ENCODE data around the gene GTF2H3. TPM values are rescaled to one million over a fixed set of nuclear protein-coding genes. Genes with fewer than 3 reads are reported as not detected.

Gene GTF2H3
- total and polyA plus RNA-seq, 2 donors (not counting 1 experiment from before 2014, with no cell fraction given): 10.5 to 24.2 TPM

- ATAC-seq (ENCODE audit: low read depth) (no peak), DNase-seq (no peak)
- Mint-ChIP-seq H3K4me3 (no peak overlapping the region), H3K27me3 (no peaks in the 10 kb centered on the region), H3K27ac (no peak overlapping the region), H3K4me1 (peaks cover 5% of the 10 kb centered on the region), H3K9me3 (ENCODE audit: insufficient read depth) (no peaks in the 10 kb centered on the region)
- POLR2A ChIA-PET: no interaction called here
- H2AFZ ChIP-seq (ENCODE audit: insufficient read depth, low read depth, low read length, poor library complexity, severe bottlenecking): no peak overlapping the region
- H3K4me2 ChIP-seq (replicated peaks; ENCODE audit: low read depth, low read length, poor library complexity, severe bottlenecking): no peak overlapping the region
- H3K27ac ChIP-seq (ENCODE audit: low read length in 2 of 2): no peak overlapping the region
- intact Hi-C loops (cut with micrococcal nuclease): no loop called here
- peaks cover 0 to 8% of the 10 kb centered on the region in 2 experiments for H3K36me3 ChIP-seq (replicated peaks in 1 of 2; ENCODE audit: control extremely low read depth in 1 of 2, control insufficient read depth in 1 of 2, extremely low read depth in 1 of 2, insufficient read depth in 2 of 2, low read length in 1 of 2)
- no peaks in the 10 kb centered on the region for H3K27me3 ChIP-seq (replicated peaks in 1 of 4; ENCODE audit: control extremely low read depth in 1 of 4, control insufficient read depth in 3 of 4, insufficient read depth in 4 of 4, low read length in 3 of 4)
- CTCF ChIA-PET: interaction anchor here (0.6 kb wide), 1 partner anchor 13 kb away, joined by 3 read pairs; no protein-coding TSS in a partner anchor
- no peak overlapping the region for H3K9ac ChIP-seq (ENCODE audit: low read length)
- H3K79me2 ChIP-seq (ENCODE audit: control insufficient read depth, insufficient read depth, low read length): no peaks in the 10 kb centered on the region
- TF ChIP-seq EZH2 (IDR thresholded peaks at IDR 0.05; ENCODE audit: borderline replicate concordance, insufficient read depth, low read depth, low read length, poor library complexity, severe bottlenecking) (no peak), CTCF (IDR thresholded peaks at IDR 0.05) (no peak)
- no peaks in the 10 kb centered on the region for H3K9me3 ChIP-seq (ENCODE audit: control extremely low read depth in 1 of 3, control insufficient read depth in 2 of 3, insufficient read depth in 1 of 3, low read length in 2 of 3)
- H3K4me1 ChIP-seq (ENCODE audit: control insufficient read depth in 2 of 2, insufficient read depth in 2 of 2, low read length in 2 of 2): peaks cover under 1 to 3% of the 10 kb centered on the region in 2 donors
- H3K4me3 ChIP-seq (ENCODE audit: control extremely low read depth in 1 of 5, extremely low read depth in 1 of 5, insufficient read depth in 1 of 5, low read depth in 2 of 5, low read length in 4 of 5): no peak overlapping the region
- no peaks in the 10 kb centered on the region for H4K20me1 ChIP-seq (ENCODE audit: control insufficient read depth, insufficient read depth, low read length, poor library complexity, severe bottlenecking)
- WGBS (ENCODE audit: insufficient coverage): 97% methylated on average over 7 of the region's 9 CpGs
Observed at GRCh38 chr12:123676616-123677320, 43.1 kb downstream of the GTF2H3 start.

- Histone ChIP-seq H3K9ac (ENCODE audit: low read length) (no peak overlapping the region), H3K4me2 (replicated peaks; ENCODE audit: low read depth, low read length, poor library complexity, severe bottlenecking) (no peak overlapping the region), H3K4me1 (ENCODE audit: control insufficient read depth in 2 of 2, insufficient read depth in 2 of 2, low read length in 2 of 2) (no peaks in the 10 kb centered on the region), H4K20me1 (ENCODE audit: control insufficient read depth, insufficient read depth, low read length, poor library complexity, severe bottlenecking) (no peaks in the 10 kb centered on the region), H2AFZ (ENCODE audit: insufficient read depth, low read depth, low read length, poor library complexity, severe bottlenecking) (no peak overlapping the region), H3K79me2 (ENCODE audit: control insufficient read depth, insufficient read depth, low read length) (no peaks in the 10 kb centered on the region), H3K27me3 (replicated peaks in 1 of 4; ENCODE audit: control extremely low read depth in 1 of 4, control insufficient read depth in 3 of 4, insufficient read depth in 4 of 4, low read length in 3 of 4) (no peaks in the 10 kb centered on the region), H3K27ac (ENCODE audit: low read length in 2 of 2) (no peak overlapping the region), H3K9me3 (ENCODE audit: control extremely low read depth in 1 of 3, control insufficient read depth in 2 of 3, insufficient read depth in 1 of 3, low read length in 2 of 3) (no peaks in the 10 kb centered on the region), H3K36me3 (replicated peaks in 1 of 2; ENCODE audit: control extremely low read depth in 1 of 2, control insufficient read depth in 1 of 2, extremely low read depth in 1 of 2, insufficient read depth in 2 of 2, low read length in 1 of 2) (peaks cover 0 to 8% of the 10 kb centered on the region in 2 experiments), H3K4me3 (ENCODE audit: control extremely low read depth in 1 of 5, extremely low read depth in 1 of 5, insufficient read depth in 1 of 5, low read depth in 2 of 5, low read length in 4 of 5) (no peak overlapping the region)
- ChIA-PET POLR2A (no interaction called here), CTCF (no interaction called here)
- TF ChIP-seq EZH2 (IDR thresholded peaks at IDR 0.05; ENCODE audit: borderline replicate concordance, insufficient read depth, low read depth, low read length, poor library complexity, severe bottlenecking) (no peak), CTCF (IDR thresholded peaks at IDR 0.05) (no peak)
- Mint-ChIP-seq H3K9me3 (ENCODE audit: insufficient read depth) (no peaks in the 10 kb centered on the region), H3K4me1 (no peaks in the 10 kb centered on the region), H3K4me3 (no peak overlapping the region), H3K27me3 (no peaks in the 10 kb centered on the region), H3K27ac (no peak overlapping the region)
- WGBS (ENCODE audit: insufficient coverage): 100% methylated on average over 8 of the region's 10 CpGs
- intact Hi-C loops (cut with micrococcal nuclease): no loop called here
- DNase-seq: no peak
- no peak for ATAC-seq (ENCODE audit: low read depth)
Observed at GRCh38 chr12:123678981-123679380, 45.4 kb downstream of the GTF2H3 start.
